ENCODE measurements around the gene CFAP58. TPM values are rescaled to one million over a fixed set of nuclear protein-coding genes. Genes with fewer than 3 reads are reported as not detected.

The CFAP58 gene
- total RNA-seq, 4 donors from 2014 or later, result 0.71 to 1.6 (median 1.0) TPM

DNA sequence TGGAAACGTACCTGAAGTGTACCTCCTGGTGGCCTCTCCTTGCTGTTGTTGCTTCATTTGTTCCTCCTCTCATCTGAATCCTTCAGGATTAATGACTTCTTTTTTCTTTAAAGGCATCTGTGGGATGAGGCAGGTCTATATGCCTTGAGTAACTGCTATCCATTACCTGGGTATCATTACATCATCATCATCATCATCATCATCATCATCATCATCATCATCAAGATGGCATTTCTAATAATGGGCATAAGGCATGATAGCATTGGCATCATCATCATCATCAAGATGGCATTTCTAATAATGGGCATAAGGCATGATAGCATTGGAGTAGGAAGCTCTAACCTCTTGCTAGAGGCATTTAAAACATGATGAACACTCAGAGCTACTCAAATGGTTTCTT lies 59.9 kb downstream of the CFAP58 start:
- 89% methylated on average over 1 of the region's 1 CpG for WGBS

DNA sequence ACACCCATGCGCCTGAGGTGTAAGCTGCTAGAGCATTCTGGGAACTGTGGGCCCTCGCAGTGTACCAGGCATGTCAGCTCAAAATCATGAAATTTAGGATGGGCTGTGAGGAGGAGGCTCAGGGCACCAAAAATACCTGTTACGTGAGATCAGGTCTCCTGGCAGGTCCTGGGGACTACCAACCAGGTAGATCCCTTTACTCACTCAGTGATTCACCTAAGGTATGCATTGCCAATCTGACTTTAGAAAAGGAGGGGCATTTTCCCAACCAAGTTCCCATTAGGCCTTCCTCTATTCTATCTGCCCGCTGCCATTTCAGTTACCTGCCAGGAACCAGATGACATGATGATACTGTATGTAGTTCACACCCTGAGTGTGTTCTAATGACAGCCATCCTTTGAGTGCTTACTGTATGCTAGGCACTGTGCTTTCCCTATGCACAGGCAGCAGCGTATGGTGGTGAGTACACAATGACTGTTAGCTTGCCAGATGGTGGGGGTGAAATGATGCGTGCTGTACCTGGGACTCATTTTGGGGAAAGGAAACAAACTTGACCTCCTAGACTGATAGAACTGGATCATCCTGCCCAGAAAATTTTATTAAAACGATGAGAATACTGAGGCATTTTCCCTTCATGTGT lies 62.0 kb downstream of the CFAP58 start:
- H3K4me1 ChIP-seq, result no peaks in the 10 kb centered on the region
- no peaks in the 10 kb centered on the region for H3K27me3 ChIP-seq
- H3K36me3 ChIP-seq, result no peaks in the 10 kb centered on the region
- TF ChIP-seq POLR2A (IDR thresholded peaks at IDR 0.05; ENCODE audit: low read depth) (no peak), POLR2AphosphoS5 (IDR thresholded peaks at IDR 0.05) (no peak), CTCF (IDR thresholded peaks at IDR 0.05) (no peak), EP300 (IDR thresholded peaks at IDR 0.05) (no peak)
- no peaks in the 10 kb centered on the region for H3K9me3 ChIP-seq
- no peak for DNase-seq (ENCODE audit: extremely low spot score)
- 84% methylated on average over 7 of the region's 7 CpGs for WGBS
- no peak overlapping the region for H3K27ac ChIP-seq (replicated peaks in 1 of 4)
- intact Hi-C loops (cut with DNase I), result no loop called here
- no peak overlapping the region for H3K4me3 ChIP-seq

More for the DNA sequence above, 59.9 kb downstream of the CFAP58 start:
- Histone ChIP-seq H3K4me1 (no peaks in the 10 kb centered on the region), H3K4me3 (no peak overlapping the region), H3K36me3 (no peaks in the 10 kb centered on the region), H3K9me3 (no peaks in the 10 kb centered on the region), H3K27me3 (no peaks in the 10 kb centered on the region), H3K27ac (replicated peaks in 1 of 4) (no peak overlapping the region)
- DNase-seq (ENCODE audit: extremely low spot score), result no peak
- TF ChIP-seq CTCF (IDR thresholded peaks at IDR 0.05), result no peak
- TF ChIP-seq EP300 (IDR thresholded peaks at IDR 0.05), result no peak
- TF ChIP-seq POLR2AphosphoS5 (IDR thresholded peaks at IDR 0.05), result no peak
- TF ChIP-seq POLR2A (IDR thresholded peaks at IDR 0.05; ENCODE audit: low read depth), result no peak
- intact Hi-C loops (cut with DNase I), result no loop called here

DNA sequence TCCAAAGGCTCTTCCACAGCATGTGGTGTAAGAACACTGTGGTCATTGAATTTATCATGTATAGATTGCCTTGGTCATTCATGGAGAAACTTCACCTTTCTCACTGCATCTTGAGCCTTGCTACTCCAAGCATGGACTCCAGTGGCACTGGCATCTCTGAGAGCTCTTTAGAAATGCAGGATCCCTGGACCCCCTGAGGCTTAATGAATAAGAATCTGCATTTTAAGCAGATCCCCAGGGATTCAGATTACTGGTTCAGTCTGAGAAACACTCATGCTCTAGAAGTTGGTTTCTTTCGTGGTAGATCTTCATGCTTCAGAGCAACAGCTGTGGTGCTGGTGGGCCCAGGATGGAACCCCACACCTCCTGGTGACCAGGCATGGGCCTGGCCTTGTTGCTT lies 63.2 kb downstream of the CFAP58 start:
- TF ChIP-seq POLR2AphosphoS5 (IDR thresholded peaks at IDR 0.05) (no peak), POLR2A (IDR thresholded peaks at IDR 0.05; ENCODE audit: low read depth) (no peak), CTCF (IDR thresholded peaks at IDR 0.05) (no peak), EP300 (IDR thresholded peaks at IDR 0.05) (no peak)
- no peaks in the 10 kb centered on the region for H3K36me3 ChIP-seq
- no peak overlapping the region for H3K27ac ChIP-seq (replicated peaks in 1 of 4)
- no peaks in the 10 kb centered on the region for H3K4me1 ChIP-seq
- H3K27me3 ChIP-seq, result no peaks in the 10 kb centered on the region
- no peak overlapping the region for H3K4me3 ChIP-seq
- WGBS, result 92% methylated on average over 1 of the region's 1 CpG
- DNase-seq (ENCODE audit: extremely low spot score), result no peak
- intact Hi-C loops (cut with DNase I), result no loop called here
- H3K9me3 ChIP-seq, result no peaks in the 10 kb centered on the region

DNA sequence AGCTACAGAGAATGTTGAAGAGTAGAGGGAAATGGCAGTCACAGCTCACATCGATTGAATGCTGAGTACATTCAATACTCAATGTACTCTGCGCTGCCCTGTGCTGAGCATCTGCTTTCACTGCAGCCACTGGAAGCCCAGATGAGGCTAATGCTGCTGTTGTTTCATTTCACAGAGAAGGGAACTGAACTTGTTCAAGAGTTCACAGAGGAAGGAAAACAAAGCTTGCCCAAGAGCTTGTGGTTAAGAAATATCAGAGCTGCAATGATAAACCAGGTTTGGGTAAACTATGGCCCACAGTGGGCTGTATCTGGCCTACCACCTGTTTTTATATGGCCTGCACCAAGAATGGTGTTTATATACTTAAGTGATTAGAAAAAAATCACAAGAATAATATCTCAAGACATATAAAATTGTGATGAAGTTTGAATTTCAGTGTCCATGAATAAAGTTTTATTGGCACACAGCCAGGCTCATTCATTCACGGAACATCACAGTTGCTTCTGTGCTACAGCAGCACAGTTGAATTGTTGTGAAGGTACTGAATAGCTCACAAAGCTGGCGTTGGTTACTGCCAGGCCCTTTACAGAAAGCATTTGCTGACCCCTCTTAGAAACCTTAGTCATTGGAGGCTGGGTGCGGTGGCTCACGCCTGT lies 64.1 kb downstream of the CFAP58 start:
- H3K27me3 ChIP-seq, result no peaks in the 10 kb centered on the region
- no peaks in the 10 kb centered on the region for H3K9me3 ChIP-seq
- H3K27ac ChIP-seq (replicated peaks in 1 of 4), result no peak overlapping the region
- no peak for TF ChIP-seq POLR2A (IDR thresholded peaks at IDR 0.05; ENCODE audit: low read depth)
- no peaks in the 10 kb centered on the region for H3K36me3 ChIP-seq
- WGBS, result 78% methylated on average over 6 of the region's 6 CpGs
- H3K4me1 ChIP-seq, result no peaks in the 10 kb centered on the region
- no peak for DNase-seq (ENCODE audit: extremely low spot score)
- intact Hi-C loops (cut with DNase I), result no loop called here
- no peak overlapping the region for H3K4me3 ChIP-seq

DNA sequence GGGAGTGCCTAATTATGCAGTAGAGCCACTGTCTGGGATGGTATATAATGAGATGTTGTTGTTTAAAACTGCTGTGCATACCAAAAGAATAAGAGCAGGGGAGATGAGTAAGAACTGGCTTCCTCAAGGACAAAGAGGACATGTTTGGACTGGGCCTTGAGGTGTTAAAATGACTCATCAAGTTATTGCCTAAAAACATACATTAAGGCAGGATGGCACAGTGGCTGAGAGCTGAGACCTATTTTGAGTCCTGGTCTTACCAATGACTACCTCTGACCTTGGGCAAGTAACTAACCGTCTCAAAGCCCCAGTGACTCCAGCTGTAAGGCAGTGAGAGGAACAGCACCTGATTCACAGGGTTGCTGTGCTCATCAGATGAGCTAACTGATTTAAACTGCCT lies 71.1 kb downstream of the CFAP58 start:
- DNase-seq (ENCODE audit: extremely low spot score), result no peak
- no peaks in the 10 kb centered on the region for H3K9me3 ChIP-seq
- H3K27me3 ChIP-seq, result no peaks in the 10 kb centered on the region
- intact Hi-C loops (cut with DNase I), result no loop called here
- no peaks in the 10 kb centered on the region for H3K4me1 ChIP-seq
- H3K36me3 ChIP-seq, result no peaks in the 10 kb centered on the region
- 83% methylated on average over 1 of the region's 1 CpG for WGBS
- H3K4me3 ChIP-seq, result no peak overlapping the region
- no peak for TF ChIP-seq POLR2AphosphoS5 (IDR thresholded peaks at IDR 0.05)
- no peak overlapping the region for H3K27ac ChIP-seq (replicated peaks in 1 of 4)
